HCT116 (cell line): ENCODE results near the gene APOL6. TPM values are rescaled to one million over a fixed set of nuclear protein-coding genes. Genes with fewer than 3 reads are reported as not detected.

Experiments
- ATAC-seq: fragments of 200-7000 bp; cut with Tn5 transposase; 2 replicates; pipeline ENCODE4 v1.9.1; 2020; ENCODE audit warnings: mild to moderate bottlenecking, moderate library complexity
- BruUV-seq: library from RNA; stranded (reverse); fragments of 400-500 nt; replicated peaks from 2 replicates; lab custom pipeline; 2021; lab: Mats Ljungman, UMichigan
- CTCF ChIA-PET: fragments of 300-600 bp; sonication (Branson Sonifier 250); formaldehyde crosslinking; loops from one replicate; lab custom pipeline; 2021; ENCODE audit warnings: antibody characterized with exemption; lab: Charles Lee
- POLR2A ChIA-PET: fragments of 300-600, 350-600 bp; sonication (Branson Sonifier 250); formaldehyde crosslinking; loops from one replicate; lab custom pipeline; 2021; ENCODE audit warnings: antibody characterized with exemption; lab: Charles Lee
- RAD21 ChIA-PET, 2 experiments: fragments of 300-600 bp; sonication (Branson Sonifier 250); formaldehyde crosslinking; loops; one replicate each; lab custom pipeline; 2023; ENCODE audit warnings: low total read pairs in 2 of 2; ENCODE audit not compliant: uncharacterized antibody in 2 of 2, unreplicated experiment in 2 of 2, low non-redundant PET in 1 of 2; lab: Charles Lee
- DNase-seq: peaks from one replicate; pipeline ENCODE4 v3.0.0-alpha.2; 2010; ENCODE audit warnings: low read depth, low spot score
- H2AFZ ChIP-seq: fragments of 200-600 bp; shearing (Covaris generic), sonication (generic); 2 replicates; pipeline ENCODE4 v1.6.1; 2017; ENCODE audit warnings: low read depth, mixed run types, mixed read lengths, antibody characterized with exemption, low read length; ENCODE audit not compliant: poor library complexity, severe bottlenecking
- H3K27ac ChIP-seq: 2 replicates; pipeline ENCODE4 v1.5.1; 2012; ENCODE audit warnings: low read depth, low read length
- H3K27me3 ChIP-seq: fragments of 200-600 bp; sonication (generic); 2 replicates; pipeline ENCODE4 v1.6.1; 2016; ENCODE audit warnings: mixed run types, low read length, mixed read lengths; ENCODE audit not compliant: insufficient read depth
- H3K36me3 ChIP-seq, 2 experiments: fragments of 200-500 bp in 1 of 2; fragments of 200-600 bp in 1 of 2; sonication (Bioruptor generic) in 1 of 2; sonication (generic) in 1 of 2; 2 replicates each; pipeline versions ENCODE4 v1.5.1 to v1.6.1; 2014 to 2016; ENCODE audit warnings: low read length in 2 of 2, inconsistent platforms in 1 of 2, mixed read lengths in 1 of 2, mixed run types in 1 of 2; ENCODE audit not compliant: insufficient read depth in 2 of 2, control insufficient read depth in 1 of 2
- H3K4me1 ChIP-seq, 2 experiments: fragments of 200-600 bp in 1 of 2; sonication (generic) in 1 of 2; 2 replicates each; pipeline versions ENCODE4 v1.5.1 to v1.6.1; 2012 to 2017; ENCODE audit warnings: low read length in 2 of 2, inconsistent platforms in 1 of 2, mild to moderate bottlenecking in 1 of 2, mixed read lengths in 1 of 2, mixed run types in 1 of 2, moderate library complexity in 1 of 2; ENCODE audit not compliant: insufficient read depth in 2 of 2, control insufficient read depth in 1 of 2
- H3K4me2 ChIP-seq: fragments of 200-600 bp; sonication (generic); 2 replicates; pipeline ENCODE4 v1.6.1; 2017; ENCODE audit warnings: mixed run types, low read length, mixed read lengths
- H3K4me3 ChIP-seq, 2 experiments: fragments of 200-600 bp in 1 of 2; sonication (generic) in 1 of 2; replicated peaks in 1 of 2; 2 replicates each; pipeline ENCODE4 v1.5.1; 2011 to 2016; ENCODE audit warnings: low read length in 2 of 2, control low read depth in 1 of 2, low read depth in 1 of 2, mild to moderate bottlenecking in 1 of 2, mixed read lengths in 1 of 2, mixed run types in 1 of 2
- H3K79me2 ChIP-seq: fragments of 200-600 bp; sonication (generic); 2 replicates; pipeline ENCODE4 v1.6.1; 2017; ENCODE audit warnings: mild to moderate bottlenecking, mixed run types, low read length, moderate library complexity, mixed read lengths; ENCODE audit not compliant: insufficient read depth
- H3K9ac ChIP-seq: fragments of 200-600 bp; sonication (generic); 2 replicates; pipeline ENCODE4 v1.6.1; 2016; ENCODE audit warnings: low read length, mixed read lengths
- H3K9me2 ChIP-seq: fragments of 200-600 bp; sonication (generic), shearing (Covaris generic); 2 replicates; pipeline ENCODE4 v1.6.1; 2017; ENCODE audit warnings: mixed run types, mild to moderate bottlenecking, moderate library complexity; ENCODE audit not compliant: insufficient read depth
- H3K9me3 ChIP-seq, 2 experiments: fragments of 200-500 bp in 1 of 2; fragments of 200-600 bp in 1 of 2; sonication (Bioruptor generic) in 1 of 2; sonication (generic) in 1 of 2; 2 replicates each; pipeline ENCODE4 v1.6.1; 2014 to 2017; ENCODE audit warnings: low read length in 2 of 2, mixed read lengths in 2 of 2, inconsistent platforms in 1 of 2, low read depth in 1 of 2, mild to moderate bottlenecking in 1 of 2, mixed run types in 1 of 2, moderate library complexity in 1 of 2; ENCODE audit not compliant: control insufficient read depth in 1 of 2, insufficient read depth in 1 of 2
- H4K20me1 ChIP-seq: fragments of 200-600 bp; sonication (generic), shearing (Covaris generic); 2 replicates; pipeline ENCODE4 v1.6.1; 2017; ENCODE audit warnings: mixed run types, mild to moderate bottlenecking, moderate library complexity; ENCODE audit not compliant: insufficient read depth
- CBX3 ChIP-seq: IDR thresholded peaks from 2 replicates; pipeline ENCODE4 v1.6.1; 2012; ENCODE audit warnings: low read depth
- CEBPB ChIP-seq: IDR thresholded peaks from 2 replicates; pipeline ENCODE4 v1.6.1; 2012; ENCODE audit warnings: low read depth
- EGR1 ChIP-seq: IDR thresholded peaks from 2 replicates; pipeline ENCODE4 v1.6.1; 2012; ENCODE audit warnings: low read depth
- ELF1 ChIP-seq: IDR thresholded peaks from 2 replicates; pipeline ENCODE4 v1.6.1; 2012; ENCODE audit warnings: low read depth, borderline replicate concordance
- EZH2 ChIP-seq: fragments of 200-600 bp; sonication (generic); IDR thresholded peaks from 2 replicates; pipeline ENCODE4 v1.6.1; 2017; ENCODE audit warnings: antibody characterized with exemption, mixed run types
- EZH2phosphoT487 ChIP-seq: fragments of 200-600 bp; IDR thresholded peaks from 2 replicates; pipeline ENCODE4 v1.6.1; 2018; ENCODE audit warnings: antibody characterized with exemption, borderline replicate concordance
- JUND ChIP-seq: IDR thresholded peaks from 2 replicates; pipeline ENCODE4 v1.6.1; 2012
- POLR2AphosphoS5 ChIP-seq: IDR thresholded peaks from 2 replicates; pipeline ENCODE4 v1.6.1; 2011; ENCODE audit warnings: mild to moderate bottlenecking, low read depth, low read length, moderate library complexity
- REST ChIP-seq: IDR thresholded peaks from 2 replicates; pipeline ENCODE4 v1.6.1; 2012; ENCODE audit warnings: low read depth
- SIN3A ChIP-seq: IDR thresholded peaks from 2 replicates; pipeline ENCODE4 v1.6.1; 2012; ENCODE audit warnings: low read depth
- SRF ChIP-seq: IDR thresholded peaks from 2 replicates; pipeline ENCODE4 v1.6.1; 2012; ENCODE audit warnings: low read depth
- ZFX ChIP-seq: fragments of 450-650 bp; IDR thresholded peaks from 2 replicates; pipeline ENCODE4 v1.6.1; 2017
- intact Hi-C: fragments of 100-400 bp; cut with micrococcal nuclease; formaldehyde crosslinking; loops from 2 replicates; pipeline ENCODE4 v1.10.0; 2022
- total RNA-seq: library from RNA; stranded (reverse); gene quantifications from one replicate; pipeline ENCODE4 v1.2.1, GENCODE V29; 2021; ENCODE audit not compliant: unreplicated experiment

APOL6 gene
- total RNA-seq, 1 experiment from 2014 or later = 0.84 TPM

DNA sequence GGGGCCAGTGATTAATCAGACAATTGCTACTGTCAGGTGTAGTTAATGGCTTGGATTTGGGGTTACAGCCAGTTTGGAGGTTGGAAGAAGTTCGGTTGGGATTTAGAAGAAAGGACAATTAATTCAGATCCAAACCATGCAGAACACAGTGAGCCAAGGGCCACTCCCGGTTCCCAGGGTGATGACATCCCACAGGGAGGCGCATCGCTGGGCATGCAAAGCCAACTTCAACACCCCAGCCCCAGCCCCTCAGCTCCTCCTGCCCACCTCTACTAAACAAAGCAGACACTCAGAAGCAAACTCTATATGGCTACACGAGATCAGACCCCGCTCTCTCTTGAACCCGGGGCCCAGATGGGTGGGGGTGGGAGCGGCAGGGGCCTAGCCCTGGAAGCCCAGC lies 41.3 kb upstream of the APOL6 start:
- ChIA-PET POLR2A (no interaction called here), CTCF (no interaction called here), RAD21 (no interaction called here)
- Histone ChIP-seq H3K4me3 (no peak overlapping the region), H3K27me3 (no peaks in the 10 kb centered on the region), H2AFZ (no peak overlapping the region), H3K79me2 (no peaks in the 10 kb centered on the region), H3K9me2 (no peaks in the 10 kb centered on the region), H4K20me1 (no peaks in the 10 kb centered on the region), H3K9ac (no peak overlapping the region), H3K9me3 (no peaks in the 10 kb centered on the region), H3K4me1 (peaks cover 6 to 21% of the 10 kb centered on the region in 2 experiments; a peak in 3 of 4 replicates), H3K27ac (no peak overlapping the region), H3K36me3 (no peaks in the 10 kb centered on the region), H3K4me2 (no peak overlapping the region)
- intact Hi-C loops = no loop called here
- ATAC-seq = no peak
- DNase-seq = no peak
- no TSS peak for BruUV-seq
- TF ChIP-seq EZH2 (no peak), SRF (no peak), ELF1 (no peak)

DNA sequence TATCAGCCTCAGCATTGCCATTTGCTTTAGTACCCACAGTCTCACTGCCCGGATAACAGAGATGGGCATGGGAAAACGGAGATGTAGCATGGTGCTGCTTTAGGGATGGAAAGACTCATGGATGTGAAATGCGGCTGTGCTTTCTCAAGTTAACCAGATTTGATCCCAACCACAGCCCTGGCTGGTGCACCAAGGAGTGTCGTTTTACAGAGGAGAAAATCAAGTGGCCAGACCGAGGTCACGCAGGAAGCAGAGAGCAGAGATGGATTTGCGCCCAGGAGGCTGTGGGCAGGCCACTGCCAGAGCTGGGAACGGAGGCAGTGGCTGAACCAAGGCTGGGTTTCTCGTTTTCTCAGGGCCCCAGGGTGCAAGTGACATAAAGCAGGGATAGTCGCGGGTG lies 40.2 kb upstream of the APOL6 start:
- H3K79me2 ChIP-seq = no peaks in the 10 kb centered on the region
- no peak for DNase-seq
- no peak overlapping the region for H3K27ac ChIP-seq
- H3K9me3 ChIP-seq = no peaks in the 10 kb centered on the region
- no peak overlapping the region for H3K4me2 ChIP-seq
- BruUV-seq = no TSS peak
- no peaks in the 10 kb centered on the region for H3K9me2 ChIP-seq
- peaks cover 6 to 12% of the 10 kb centered on the region in 2 experiments; a peak in 3 of 4 replicates for H3K4me1 ChIP-seq
- no peak overlapping the region for H3K9ac ChIP-seq
- no peaks in the 10 kb centered on the region for H3K27me3 ChIP-seq
- TF ChIP-seq ELF1 (no peak), CEBPB (no peak), CBX3 (no peak), JUND (no peak), REST (no peak), SIN3A (no peak), EZH2phosphoT487 (no peak), POLR2AphosphoS5 (no peak), EGR1 (no peak), ZFX (no peak)
- H3K36me3 ChIP-seq = no peaks in the 10 kb centered on the region
- no peak overlapping the region for H2AFZ ChIP-seq
- intact Hi-C loops = no loop called here
- CTCF ChIA-PET = no interaction called here
- ATAC-seq = no peak
- H4K20me1 ChIP-seq = no peaks in the 10 kb centered on the region
- POLR2A ChIA-PET = no interaction called here
- RAD21 ChIA-PET = no interaction called here
- no peak overlapping the region for H3K4me3 ChIP-seq
